Gastroesophageal sphincter (tissue), 4 donors: Measurements from ENCODE around the gene ZBTB42. TPM values are rescaled to one million over a fixed set of nuclear protein-coding genes. Genes with fewer than 3 reads are reported as not detected.

Experiments used
- ATAC-seq: fragments of 150-250 bp; one replicate; pipeline ENCODE4 v1.9.1; 2016; ENCODE audit warnings: mild to moderate bottlenecking, moderate library complexity
- H3K27ac ChIP-seq, 4 donors: fragments of 200-600 bp; sonication (generic) in 3 of 4; 1 replicate in 3 of 4; 2 replicates in 1 of 4; pipeline ENCODE4 v1.5.1; 2016 to 2019
- H3K27me3 ChIP-seq: fragments of 200-600 bp; sonication (generic); one replicate; pipeline ENCODE4 v1.5.1; 2019
- H3K36me3 ChIP-seq, 2 donors: fragments of 200-600 bp; sonication (generic); one replicate each; pipeline ENCODE4 v1.5.1; 2019; ENCODE audit warnings: control low read depth in 1 of 2
- H3K4me1 ChIP-seq, 3 donors: fragments of 200-600 bp; sonication (generic); 1 replicate in 2 of 3; 2 replicates in 1 of 3; pipeline ENCODE4 v1.5.1; 2016 to 2019; ENCODE audit warnings: control low read depth in 2 of 3
- H3K4me3 ChIP-seq, 2 donors: fragments of 200-600 bp; sonication (generic); one replicate each; pipeline ENCODE4 v1.5.1; 2019; ENCODE audit warnings: mild to moderate bottlenecking in 1 of 2, moderate library complexity in 1 of 2
- H3K9me3 ChIP-seq, 3 donors: fragments of 200-600 bp; sonication (generic); one replicate each; pipeline ENCODE4 v1.5.1; 2017 to 2019; ENCODE audit warnings: control low read depth in 2 of 3
- CTCF ChIP-seq, 4 experiments: fragments of 200-600 bp in 2 of 4; fragments of 450-650 bp in 2 of 4; sonication (generic) in 1 of 4; IDR thresholded peaks; one replicate each; pipeline ENCODE4 v1.5.1; 2017 to 2019; ENCODE audit warnings: antibody characterized with exemption in 4 of 4, mild to moderate bottlenecking in 2 of 4, moderate library complexity in 2 of 4
- EP300 ChIP-seq: sonication (generic); formaldehyde crosslinking; IDR thresholded peaks from one replicate; pipeline ENCODE4 v1.6.1; 2017; ENCODE audit warnings: antibody characterized with exemption, mild to moderate bottlenecking
- POLR2A ChIP-seq, 2 donors: fragments of 450-650 bp; IDR thresholded peaks; one replicate each; pipeline ENCODE4 v1.6.1; 2017; ENCODE audit warnings: antibody characterized with exemption in 2 of 2, mild to moderate bottlenecking in 2 of 2, moderate library complexity in 1 of 2
- POLR2AphosphoS5 ChIP-seq: sonication (generic); formaldehyde crosslinking; IDR thresholded peaks from one replicate; pipeline ENCODE4 v1.6.1; 2017; ENCODE audit warnings: antibody characterized with exemption
- WGBS, 2 donors: methylation state at CpG; one replicate each; pipeline ENCODE4 v1.1.5; 2018; ENCODE audit warnings: low coverage in 1 of 2; 5-methylcytosine and 5-hydroxymethylcytosine counted together
- total RNA-seq, 4 donors: library from RNA; depleted of rRNA; stranded (reverse); fragments of >200 nt; gene quantifications; one replicate each; pipeline ENCODE4 v1.1.0, GENCODE V29; 2016

ZBTB42 gene
- 1 to 10 TPM; 2.0 to 4.8 (median 3.2) TPM for total RNA-seq

- peaks cover 0 to 90% (median 21%) of the 10 kb centered on the region in 3 donors for H3K4me1 ChIP-seq
Observed at GRCh38 chr14:104800771-104801519, at the start of gene ZBTB42. Gene ZBTB42 (plus strand): TSS chr14:104801101. CDS start chr14:104801198, 97 bp downstream.

GRCh38 chr14:104751539-104752422 lies 49.1 kb upstream of the ZBTB42 start:
- TF ChIP-seq POLR2AphosphoS5 (no peak), POLR2A (IDR thresholded peaks at IDR 0.05) (no peak), EP300 (no peak), CTCF (IDR thresholded peaks at IDR 0.05) (no peak)
- no CpG with 5 or more reads among the region's 90 CpGs for WGBS, 2 donors
- H3K9me3 ChIP-seq: no peaks in the 10 kb centered on the region
- no peaks in the 10 kb centered on the region for H3K27me3 ChIP-seq
- peaks cover 0 to 22% of the 10 kb centered on the region in 2 donors for H3K36me3 ChIP-seq
- peak overlapping the region; percentile 47 to 90 (median 88) for H3K27ac ChIP-seq
- peak overlapping the region; percentile 11 to 86 for H3K4me3 ChIP-seq
- peaks cover 0 to 82% (median 29%) of the 10 kb centered on the region in 3 donors for H3K4me1 ChIP-seq
- no peak for ATAC-seq

More at GRCh38 chr14:104800771-104801519, at the start of gene ZBTB42:
- ATAC-seq: no peak
- H3K27ac ChIP-seq: peak within 1 kb of the TSS; percentile 89 to 98 (median 94)
- H3K36me3 ChIP-seq: no peaks in the 10 kb centered on the region
- WGBS, 2 donors: 0% methylated on average over 5 of the region's 105 CpGs; no CpG with 5 or more reads in 1 of the 2 donors
- no peaks in the 10 kb centered on the region for H3K9me3 ChIP-seq
- peak; percentile 32 to 47 for TF ChIP-seq POLR2A (IDR thresholded peaks at IDR 0.05)
- no peak for TF ChIP-seq EP300
- peak in 1 of 4 experiments; percentile 22 for TF ChIP-seq CTCF (IDR thresholded peaks at IDR 0.05)
- H3K4me3 ChIP-seq: peak within 1 kb of the TSS; percentile 61 to 68
- H3K27me3 ChIP-seq: no peaks in the 10 kb centered on the region

GRCh38 chr14:104752423-104752734 lies 48.5 kb upstream of the ZBTB42 start:
- Histone ChIP-seq H3K9me3 (no peaks in the 10 kb centered on the region), H3K27ac (peak overlapping the region; percentile 47 to 90 (median 88)), H3K36me3 (peaks cover 0 to 27% of the 10 kb centered on the region in 2 donors), H3K27me3 (no peaks in the 10 kb centered on the region), H3K4me1 (peaks cover 0 to 76% (median 27%) of the 10 kb centered on the region in 3 donors), H3K4me3 (peak overlapping the region; percentile 11 to 86)
- 0% methylated on average over 12 to 13 of the region's 21 CpGs for WGBS, 2 donors
- no peak for ATAC-seq
- TF ChIP-seq EP300 (no peak), CTCF (IDR thresholded peaks at IDR 0.05) (no peak), POLR2A (IDR thresholded peaks at IDR 0.05) (peak in 1 of 2 donors; percentile 25)

GRCh38 chr14:104752735-104753527 lies 48.0 kb upstream of the ZBTB42 start, which contains the start of gene SIVA1:
Gene SIVA1 (plus strand): TSS chr14:104753147. CDS start chr14:104753202, 55 bp downstream.
- Histone ChIP-seq H3K36me3 (peaks cover 0 to 33% of the 10 kb centered on the region in 2 donors), H3K4me3 (peak within 1 kb of the TSS; percentile 83 to 86), H3K27ac (peak within 1 kb of the TSS; percentile 76 to 90 (median 88)), H3K27me3 (no peaks in the 10 kb centered on the region), H3K4me1 (peaks cover 0 to 70% (median 23%) of the 10 kb centered on the region in 3 donors), H3K9me3 (no peaks in the 10 kb centered on the region)
- TF ChIP-seq POLR2AphosphoS5: peak; percentile 92
- no peak for TF ChIP-seq EP300
- peak; percentile 91 to 92 for TF ChIP-seq POLR2A (IDR thresholded peaks at IDR 0.05)
- 0% methylated on average over 2 to 23 of the region's 95 CpGs for WGBS, 2 donors
- peak; percentile 97 for ATAC-seq
